OCI-LY7 (cell line): ENCODE measurements around the gene EDN3. TPM values are rescaled to one million over a fixed set of nuclear protein-coding genes. Genes with fewer than 3 reads are reported as not detected.

ENCODE experiments used
- BruUV-seq: library from RNA; stranded (reverse); fragments of 400-500 nt; replicated peaks from 2 replicates; lab custom pipeline; 2021; lab: Mats Ljungman, UMichigan
- CTCF ChIA-PET: fragments of 300-600 bp; sonication (Branson Sonifier 250); formaldehyde crosslinking; loops from one replicate; lab custom pipeline; 2022; ENCODE audit warnings: antibody characterized with exemption; ENCODE audit not compliant: unreplicated experiment; lab: Charles Lee
- POLR2A ChIA-PET: fragments of 300-600 bp; sonication (Branson Sonifier 250); formaldehyde crosslinking; loops from one replicate; lab custom pipeline; 2022; ENCODE audit warnings: antibody characterized with exemption; lab: Charles Lee
- DNase-seq: peaks from one replicate; pipeline ENCODE4 v3.0.0-alpha.2; 2015; ENCODE audit warnings: low spot score
- H2AFZ ChIP-seq: fragments of 200-600 bp; sonication (generic), shearing (Covaris generic); 2 replicates; pipeline ENCODE4 v1.6.1; 2014; ENCODE audit warnings: mild to moderate bottlenecking, antibody characterized with exemption, low read length, moderate library complexity
- H3K27ac ChIP-seq: fragments of 200-600 bp; sonication (generic); 2 replicates; pipeline ENCODE4 v1.5.1; 2014; ENCODE audit warnings: mixed run types, low read depth, mild to moderate bottlenecking, moderate library complexity, low read length, inconsistent platforms; ENCODE audit not compliant: poor library complexity, severe bottlenecking
- H3K36me3 ChIP-seq: fragments of 200-600 bp; sonication (generic); 2 replicates; pipeline ENCODE4 v1.6.1; 2014; ENCODE audit warnings: mild to moderate bottlenecking, antibody characterized with exemption, low read length, moderate library complexity, mixed read lengths; ENCODE audit not compliant: insufficient read depth
- H3K4me1 ChIP-seq: fragments of 200-600 bp; sonication (generic); 2 replicates; pipeline ENCODE4 v1.5.1; 2014; ENCODE audit warnings: mild to moderate bottlenecking, low read length; ENCODE audit not compliant: insufficient read depth, poor library complexity, severe bottlenecking
- H3K4me2 ChIP-seq: fragments of 200-600 bp; sonication (generic); 2 replicates; pipeline ENCODE4 v1.6.1; 2014; ENCODE audit warnings: mild to moderate bottlenecking, low read length
- H3K4me3 ChIP-seq: fragments of 200-600 bp; sonication (generic); 2 replicates; pipeline ENCODE4 v1.5.1; 2014; ENCODE audit warnings: mild to moderate bottlenecking, low read depth, low read length; ENCODE audit not compliant: poor library complexity, severe bottlenecking
- H3K79me2 ChIP-seq: fragments of 200-600 bp; sonication (generic); 2 replicates; pipeline ENCODE4 v1.6.1; 2016; ENCODE audit warnings: low read depth, mild to moderate bottlenecking, low read length, moderate library complexity, mixed read lengths; ENCODE audit not compliant: insufficient read depth
- H3K9me2 ChIP-seq: fragments of 200-600 bp; sonication (generic); 2 replicates; pipeline ENCODE4 v1.6.1; 2016; ENCODE audit warnings: mild to moderate bottlenecking, low read length, mixed read lengths; ENCODE audit not compliant: insufficient read depth
- H3K9me3 ChIP-seq: fragments of 200-600 bp; sonication (generic); 2 replicates; pipeline ENCODE4 v1.6.1; 2014; ENCODE audit warnings: mild to moderate bottlenecking, mixed run types, low read length, mixed read lengths
- H4K20me1 ChIP-seq: fragments of 200-600 bp; sonication (generic); 2 replicates; pipeline ENCODE4 v1.6.1; 2014; ENCODE audit warnings: mild to moderate bottlenecking, antibody characterized with exemption, low read length, moderate library complexity, mixed read lengths; ENCODE audit not compliant: insufficient read depth
- CTCF ChIP-seq: fragments of 200-600 bp; sonication (generic); conservative IDR thresholded peaks from 2 replicates; pipeline ENCODE4 v1.5.1; 2014; ENCODE audit warnings: mild to moderate bottlenecking, antibody characterized with exemption, low read length, moderate library complexity, mixed read lengths
- EZH2phosphoT487 ChIP-seq: fragments of 200-600 bp; sonication (generic); IDR thresholded peaks from 2 replicates; pipeline ENCODE4 v1.6.1; 2018; ENCODE audit warnings: low read depth, borderline replicate concordance, mild to moderate bottlenecking, mixed run types, antibody characterized with exemption, low read length, moderate library complexity, mixed read lengths
- intact Hi-C: fragments of 100-400 bp; cut with micrococcal nuclease; formaldehyde crosslinking; loops from one replicate; pipeline ENCODE4 v1.10.0; 2022; ENCODE audit not compliant: unreplicated experiment
- total RNA-seq, 2 experiments: library from RNA; depleted of rRNA in 1 of 2; stranded (reverse); fragments of >200 nt in 1 of 2; shearing (Covaris generic) in 1 of 2; gene quantifications; 2 replicates each; pipeline ENCODE4 v1.2.3, GENCODE V29; 2014 to 2022

The EDN3 gene
- total RNA-seq, 2 experiments from 2014 or later: not detected

GRCh38 chr20:59324521-59325141 is 24.2 kb downstream of the EDN3 start:
- no peak for DNase-seq
- no peak overlapping the region for H3K4me2 ChIP-seq
- CTCF ChIA-PET: no interaction called here
- H3K79me2 ChIP-seq: no peaks in the 10 kb centered on the region
- no peaks in the 10 kb centered on the region for H4K20me1 ChIP-seq
- POLR2A ChIA-PET: interaction anchor here (0.6 kb wide), 1 partner anchor 37 kb away, joined by 3 read pairs; no protein-coding TSS in a partner anchor
- no peak overlapping the region for H2AFZ ChIP-seq
- no peaks in the 10 kb centered on the region for H3K9me2 ChIP-seq
- no peaks in the 10 kb centered on the region for H3K4me1 ChIP-seq
- H3K36me3 ChIP-seq: no peaks in the 10 kb centered on the region
- no peaks in the 10 kb centered on the region for H3K9me3 ChIP-seq
- intact Hi-C loops: no loop called here
- H3K27ac ChIP-seq: no peak overlapping the region
- H3K4me3 ChIP-seq: no peak overlapping the region
- no TSS peak for BruUV-seq
- TF ChIP-seq CTCF: no peak
- TF ChIP-seq EZH2phosphoT487: no peak

GRCh38 chr20:59325142-59325523 is 24.7 kb downstream of the EDN3 start:
- Histone ChIP-seq H2AFZ (no peak overlapping the region), H3K4me1 (no peaks in the 10 kb centered on the region), H3K79me2 (no peaks in the 10 kb centered on the region), H3K9me2 (no peaks in the 10 kb centered on the region), H3K36me3 (no peaks in the 10 kb centered on the region), H3K27ac (no peak overlapping the region), H3K4me2 (no peak overlapping the region), H4K20me1 (no peaks in the 10 kb centered on the region), H3K4me3 (no peak overlapping the region), H3K9me3 (no peaks in the 10 kb centered on the region)
- no peak for DNase-seq
- TF ChIP-seq CTCF: no peak
- TF ChIP-seq EZH2phosphoT487: no peak
- no TSS peak for BruUV-seq
- intact Hi-C loops: no loop called here
- POLR2A ChIA-PET: no interaction called here
- CTCF ChIA-PET: no interaction called here

- Histone ChIP-seq H3K9me3 (no peaks in the 10 kb centered on the region), H2AFZ (no peak overlapping the region), H4K20me1 (no peaks in the 10 kb centered on the region), H3K79me2 (no peaks in the 10 kb centered on the region), H3K27ac (no peak overlapping the region), H3K9me2 (no peaks in the 10 kb centered on the region), H3K4me3 (no peak overlapping the region), H3K4me1 (no peaks in the 10 kb centered on the region), H3K4me2 (no peak overlapping the region), H3K36me3 (no peaks in the 10 kb centered on the region)
- no peak for DNase-seq
- ChIA-PET CTCF (no interaction called here), POLR2A (no interaction called here)
- TF ChIP-seq CTCF: no peak
- no TSS peak for BruUV-seq
- intact Hi-C loops: no loop called here
These were observed 25.8 kb downstream of the EDN3 start for GRCh38 chr20:59326188-59326587.
